ES-I3 (cell line): ENCODE results near the gene PLEKHG5.
A peak's percentile ranks its signal among the peaks of the same experiment; 100 is the strongest.
"Not testable (repeated sequence)": the region's sequence is repeated elsewhere in the genome, so short reads cannot be mapped to it uniquely, and the experiment has no call there.

Experiments used
- H3K36me3 ChIP-seq: 2 replicates; pipeline ENCODE4 v1.6.1; 2013; ENCODE audit warnings: mild to moderate bottlenecking, low read length, control low read depth, moderate library complexity; ENCODE audit not compliant: insufficient read depth
- H3K4me1 ChIP-seq: 2 replicates; pipeline ENCODE4 v1.6.1; 2013; ENCODE audit warnings: mild to moderate bottlenecking, control low read depth, low read length; ENCODE audit not compliant: insufficient read depth
- H3K9ac ChIP-seq: 2 replicates; pipeline ENCODE4 v1.6.1; 2013; ENCODE audit warnings: low read depth, mild to moderate bottlenecking, low read length, moderate library complexity
- H3K9me3 ChIP-seq: 2 replicates; pipeline ENCODE4 v1.6.1; 2013; ENCODE audit warnings: mild to moderate bottlenecking, low read length, moderate library complexity; ENCODE audit not compliant: control insufficient read depth, insufficient read depth

The PLEKHG5 gene

DNA sequence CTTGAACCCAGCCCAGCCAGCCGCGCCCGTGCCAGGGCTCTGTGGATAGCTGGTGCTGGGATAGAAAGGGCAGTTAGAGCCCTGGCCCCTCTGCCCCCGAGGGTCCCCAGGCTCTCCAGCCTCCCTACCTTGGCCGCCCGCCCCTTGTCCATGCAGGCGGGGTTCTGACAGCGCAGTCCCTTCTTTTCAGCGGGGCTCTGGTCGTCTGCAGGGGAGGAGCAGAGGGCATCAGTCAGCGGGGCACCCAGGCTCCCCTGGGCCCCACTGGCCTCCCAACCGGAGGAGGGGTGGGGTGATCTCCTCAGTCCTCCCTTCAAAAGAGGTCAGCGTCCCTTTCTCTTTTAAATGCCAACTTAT is 4.9 kb upstream of the PLEKHG5 start:
- H3K9me3 ChIP-seq: no peaks in the 10 kb centered on the region
- no peaks in the 10 kb centered on the region for H3K36me3 ChIP-seq
- H3K4me1 ChIP-seq: peaks cover 24% of the 10 kb centered on the region
- peak overlapping the region; percentile 56 for H3K9ac ChIP-seq

DNA sequence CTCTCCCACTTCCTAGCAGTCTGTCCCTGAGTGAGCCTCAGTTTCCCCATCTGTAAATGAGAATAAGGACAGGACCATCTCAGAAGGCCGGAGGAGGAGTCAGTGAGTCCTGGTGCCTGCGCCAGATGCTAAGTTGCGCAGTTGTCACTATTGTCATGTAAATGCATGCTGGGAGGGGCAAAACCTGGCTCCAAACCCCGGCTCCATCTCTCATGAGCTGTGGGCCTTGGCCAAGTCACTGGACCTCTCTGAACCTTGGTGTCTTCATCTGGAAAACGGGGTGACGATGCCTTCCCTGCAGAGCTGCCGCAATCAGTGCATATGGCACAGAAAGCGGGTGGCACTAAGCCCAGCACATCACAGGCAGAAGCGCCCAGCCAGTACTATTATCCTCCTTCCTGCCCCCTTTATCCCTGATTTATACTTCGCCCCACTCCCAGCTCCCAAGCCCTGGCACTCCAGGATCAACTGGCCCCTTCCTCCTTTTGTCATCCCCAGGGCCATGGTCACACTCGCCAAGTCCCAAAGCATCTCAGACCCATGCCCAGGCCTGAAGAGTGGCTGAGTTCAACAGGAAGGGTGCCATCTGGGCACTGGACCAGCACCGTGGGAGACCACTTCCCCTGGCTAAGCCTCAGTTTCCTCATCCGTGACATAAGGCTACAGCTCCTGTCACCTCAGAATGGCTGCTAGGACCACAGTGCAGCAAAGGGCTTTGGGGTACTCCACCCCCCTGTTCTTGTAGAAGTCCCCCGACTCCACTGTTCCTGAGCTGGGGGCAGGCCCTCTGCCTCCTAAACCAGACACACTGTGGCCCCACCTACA is 4.3 kb upstream of the PLEKHG5 start:
- Histone ChIP-seq H3K4me1 (peaks cover 24% of the 10 kb centered on the region), H3K9ac (peak overlapping the region; percentile 56; the same call in 1 of the 2 replicates), H3K36me3 (no peaks in the 10 kb centered on the region), H3K9me3 (no peaks in the 10 kb centered on the region)

DNA sequence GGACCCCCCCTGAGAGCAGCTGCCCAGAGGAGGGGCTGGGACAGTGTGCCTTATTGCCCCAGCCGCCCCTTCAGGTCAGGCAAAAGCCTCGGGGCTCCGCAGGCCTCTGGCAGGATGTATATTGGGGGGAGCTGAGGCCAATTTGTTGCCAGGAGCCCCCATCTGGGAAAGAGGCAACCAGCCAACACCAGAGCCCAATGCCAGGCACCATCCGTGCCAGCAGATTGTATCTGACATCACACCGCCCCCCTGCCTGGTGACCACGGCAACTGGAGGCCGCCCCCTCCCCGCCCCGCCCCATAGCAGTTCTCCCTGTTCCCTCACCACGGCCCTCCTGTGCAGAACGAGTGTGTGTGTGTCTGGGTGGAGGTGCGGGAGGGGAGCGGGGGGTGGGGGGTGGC is 3.6 kb upstream of the PLEKHG5 start:
- Histone ChIP-seq H3K9ac (no peak overlapping the region), H3K9me3 (no peaks in the 10 kb centered on the region), H3K4me1 (peaks cover 24% of the 10 kb centered on the region), H3K36me3 (no peaks in the 10 kb centered on the region)

DNA sequence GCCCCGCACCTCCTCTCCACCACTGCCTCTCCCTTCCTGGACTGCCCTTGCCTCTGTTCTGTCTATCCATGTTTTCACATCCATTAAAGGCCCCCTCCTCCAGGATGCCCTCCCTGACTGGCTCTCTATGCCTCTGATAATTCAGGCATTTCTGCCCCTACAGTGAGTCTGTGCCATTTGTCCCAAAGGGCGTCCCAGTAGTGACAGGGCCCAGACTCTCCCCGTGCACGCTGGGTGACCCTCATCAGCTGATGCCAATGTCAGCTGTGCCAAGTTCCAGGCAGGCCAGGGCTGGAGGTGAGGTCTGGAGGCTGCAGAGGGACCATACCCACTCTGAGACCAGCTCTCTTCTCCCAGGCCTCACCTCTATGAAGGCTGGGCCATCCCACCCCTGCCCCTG is 3.2 kb upstream of the PLEKHG5 start:
- Histone ChIP-seq H3K9me3 (no peaks in the 10 kb centered on the region), H3K9ac (no peak overlapping the region), H3K4me1 (peaks cover 25% of the 10 kb centered on the region), H3K36me3 (no peaks in the 10 kb centered on the region)

DNA sequence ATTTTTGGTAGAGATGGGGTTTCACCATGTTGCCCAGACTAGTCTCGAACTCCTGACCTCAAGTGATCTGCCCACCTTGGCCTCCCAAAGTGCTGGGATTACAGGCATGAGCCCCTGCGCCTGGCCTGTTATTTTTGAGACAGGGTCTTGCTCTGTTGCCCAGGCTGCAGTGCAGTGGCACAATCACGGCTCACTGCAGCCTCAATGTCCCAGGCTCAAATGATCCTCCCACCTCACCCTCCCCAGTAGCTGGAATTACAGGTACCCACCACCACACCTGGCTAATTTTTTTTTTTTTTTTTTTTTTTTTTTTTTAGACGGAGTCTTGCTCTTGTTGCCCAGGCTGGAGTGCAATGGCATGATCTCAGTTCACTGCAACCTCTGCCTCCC is 2.4 kb upstream of the PLEKHG5 start:
- H3K36me3 ChIP-seq, H3K9me3 ChIP-seq, H3K9ac ChIP-seq: not testable (repeated sequence)
- peaks cover 33% of the 10 kb centered on the region for H3K4me1 ChIP-seq

GRCh38 chr1:6491966-6492365 is 499 bp upstream of the PLEKHG5 start:
- H3K4me1 ChIP-seq: peaks cover 34% of the 10 kb centered on the region
- no peaks in the 10 kb centered on the region for H3K36me3 ChIP-seq
- no peaks in the 10 kb centered on the region for H3K9me3 ChIP-seq
- peak overlapping the region; percentile 89; the same call in 1 of the 2 replicates for H3K9ac ChIP-seq

- Histone ChIP-seq H3K36me3 (no peaks in the 10 kb centered on the region), H3K4me1 (peaks cover 33% of the 10 kb centered on the region)
Measured at GRCh38 chr1:6491081-6491449, 402 bp downstream of the PLEKHG5 start.

GRCh38 chr1:6490181-6491080 is 1.0 kb downstream of the PLEKHG5 start:
- Histone ChIP-seq H3K36me3 (no peaks in the 10 kb centered on the region), H3K4me1 (peaks cover 27% of the 10 kb centered on the region), H3K9ac (peak overlapping the region; percentile 89), H3K9me3 (no peaks in the 10 kb centered on the region)

More at GRCh38 chr1:6491081-6491449, 402 bp downstream of the PLEKHG5 start:
- H3K9me3 ChIP-seq: no peaks in the 10 kb centered on the region
- peak overlapping the region; percentile 89 for H3K9ac ChIP-seq

DNA sequence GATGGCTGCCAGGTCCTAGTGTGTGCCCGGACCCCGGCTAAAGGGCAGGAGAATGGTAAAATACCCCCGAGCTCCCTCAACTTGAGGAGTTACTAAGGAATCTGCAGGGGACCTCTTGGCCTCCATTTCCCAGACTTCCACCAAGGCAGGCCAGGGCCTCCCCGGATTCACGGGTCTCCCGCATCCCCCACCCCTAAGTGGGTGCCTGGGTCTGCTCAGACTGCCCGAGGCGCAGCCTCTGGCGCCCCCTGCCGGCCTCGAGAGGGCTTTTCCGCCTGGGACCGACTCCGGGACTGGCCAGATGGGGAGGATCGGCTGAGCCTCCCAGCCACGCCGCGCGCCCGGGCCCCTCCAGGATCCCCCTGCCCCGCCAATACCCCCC is 1.7 kb downstream of the PLEKHG5 start:
- peaks cover 25% of the 10 kb centered on the region for H3K4me1 ChIP-seq
- no peaks in the 10 kb centered on the region for H3K9me3 ChIP-seq
- H3K36me3 ChIP-seq: no peaks in the 10 kb centered on the region
- H3K9ac ChIP-seq: peak overlapping the region; percentile 89

DNA sequence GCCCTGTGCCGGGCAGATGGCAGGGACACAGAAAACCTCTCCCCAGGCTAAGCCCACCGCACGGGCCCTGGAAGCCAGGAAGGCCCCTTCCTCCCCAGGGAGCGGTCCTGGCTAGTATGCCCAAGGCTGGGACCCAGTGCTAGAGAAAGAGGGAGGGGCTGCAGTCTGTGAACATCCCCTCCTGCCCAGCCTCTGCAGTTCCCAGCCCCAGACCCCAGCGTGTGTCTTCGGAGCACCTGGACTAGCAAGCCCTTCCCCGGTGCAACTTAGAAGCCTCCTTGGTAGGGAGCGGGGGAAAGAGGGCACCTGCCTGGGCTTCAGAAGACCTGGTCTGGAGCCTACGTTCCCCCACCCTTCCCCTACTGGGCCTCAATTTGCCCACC is 2.1 kb downstream of the PLEKHG5 start:
- H3K36me3 ChIP-seq: no peaks in the 10 kb centered on the region
- H3K9ac ChIP-seq: peak overlapping the region; percentile 89; the same call in 1 of the 2 replicates
- H3K9me3 ChIP-seq: no peaks in the 10 kb centered on the region
- peaks cover 25% of the 10 kb centered on the region for H3K4me1 ChIP-seq

GRCh38 chr1:6488602-6489382 is 2.7 kb downstream of the PLEKHG5 start:
- Histone ChIP-seq H3K36me3 (no peaks in the 10 kb centered on the region), H3K9ac (0 out of 2 replicates have a peak overlapping the region, but pooled peaks have one; percentile 89), H3K4me1 (peaks cover 25% of the 10 kb centered on the region), H3K9me3 (no peaks in the 10 kb centered on the region)

GRCh38 chr1:6487804-6488484 is 3.5 kb downstream of the PLEKHG5 start:
- Histone ChIP-seq H3K9ac (no peak overlapping the region), H3K4me1 (peaks cover 23% of the 10 kb centered on the region), H3K36me3 (no peaks in the 10 kb centered on the region; the same call in 1 of the 2 replicates)

GRCh38 chr1:6486433-6487011 is 4.9 kb downstream of the PLEKHG5 start:
- Histone ChIP-seq H3K4me1 (peaks cover 10% of the 10 kb centered on the region; the same call in 1 of the 2 replicates), H3K9ac (peak overlapping the region; percentile 55; the same call in 1 of the 2 replicates), H3K36me3 (peaks cover 3% of the 10 kb centered on the region; the same call in 1 of the 2 replicates)

More at GRCh38 chr1:6487804-6488484, 3.5 kb downstream of the PLEKHG5 start:
- H3K9me3 ChIP-seq: no peaks in the 10 kb centered on the region

More at GRCh38 chr1:6486433-6487011, 4.9 kb downstream of the PLEKHG5 start:
- H3K9me3 ChIP-seq: no peaks in the 10 kb centered on the region
